ENCODE data around the gene TICAM1.

GRCh38 chr19:4831304-4831978 lies at the start of gene TICAM1:
- TF ChIP-seq POLR2A (IDR thresholded peaks at IDR 0.05; ENCODE audit: extremely low read depth, insufficient read length) (peak; percentile 19), MAX (IDR thresholded peaks at IDR 0.05; ENCODE audit: low read depth, low read length) (no peak), CTCF (IDR thresholded peaks at IDR 0.05; ENCODE audit: low read depth, low read length) (no peak)

Measured in NB4 (cell line).